Caki2 (cell line): Measurements from ENCODE around the gene GREB1. TPM values are rescaled to one million over a fixed set of nuclear protein-coding genes. Genes with fewer than 3 reads are reported as not detected.
A peak's percentile ranks its signal among the peaks of the same experiment; 100 is the strongest.

Experiments used
- DNase-seq: peaks from one replicate; pipeline ENCODE4 v3.0.0-alpha.2; 2015; ENCODE audit warnings: low read depth
- in situ Hi-C: cut with HindIII; loops from 2 replicates; pipeline ENCODE4 v1.10.0; 2016; ENCODE audit warnings: low sequenced_read_pairs, low pct_unique_long_range_greater_than_20kb, mixed read lengths
- total RNA-seq: library from RNA; depleted of rRNA; stranded (reverse); fragments of >200 nt; shearing (Covaris generic); gene quantifications from 2 replicates; pipeline ENCODE4 v1.2.3, GENCODE V29; 2014; ENCODE audit warnings: low replicate concordance

GREB1 gene
- total RNA-seq, 1 experiment from 2014 or later: 0.91 TPM

GRCh38 chr2:11573418-11574175, 39.8 kb downstream of the GREB1 start:
- no peak for DNase-seq
- in situ Hi-C loops: no loop called here

GRCh38 chr2:11574176-11575046, 40.6 kb downstream of the GREB1 start:
- in situ Hi-C loops: no loop called here
- DNase-seq: no peak

- in situ Hi-C loops: no loop called here
- DNase-seq: no peak
Observed at GRCh38 chr2:11576398-11576797, 42.6 kb downstream of the GREB1 start.

- no peak for DNase-seq
- in situ Hi-C loops: no loop called here
Observed at GRCh38 chr2:11577101-11577883, 43.4 kb downstream of the GREB1 start.

- no peak for DNase-seq
- in situ Hi-C loops: no loop called here
Observed at GRCh38 chr2:11578081-11578948, 44.5 kb downstream of the GREB1 start.

- in situ Hi-C loops: no loop called here
Observed at GRCh38 chr2:11578986-11579774, 45.3 kb downstream of the GREB1 start.

GRCh38 chr2:11579867-11580659, 46.2 kb downstream of the GREB1 start:
- no peak for DNase-seq
- in situ Hi-C loops: no loop called here

More at GRCh38 chr2:11578986-11579774, 45.3 kb downstream of the GREB1 start:
- DNase-seq: no peak

- in situ Hi-C loops: no loop called here
- no peak for DNase-seq
Observed at GRCh38 chr2:11580697-11581096, 46.9 kb downstream of the GREB1 start.

GRCh38 chr2:11581124-11581796, 47.4 kb downstream of the GREB1 start:
- in situ Hi-C loops: no loop called here
- no peak for DNase-seq

- in situ Hi-C loops: no loop called here
- no peak for DNase-seq
Observed at GRCh38 chr2:11581797-11582611, 48.2 kb downstream of the GREB1 start.

- in situ Hi-C loops: no loop called here
Observed at GRCh38 chr2:11582612-11582861, 48.7 kb downstream of the GREB1 start.

GRCh38 chr2:11582862-11583752, 49.3 kb downstream of the GREB1 start:
- in situ Hi-C loops: no loop called here
- no peak for DNase-seq

More at GRCh38 chr2:11582612-11582861, 48.7 kb downstream of the GREB1 start:
- DNase-seq: no peak

GRCh38 chr2:11583840-11584524, 50.1 kb downstream of the GREB1 start:
- DNase-seq: peak; percentile 85
- in situ Hi-C loops: no loop called here

GRCh38 chr2:11584525-11585056, 50.7 kb downstream of the GREB1 start:
- in situ Hi-C loops: no loop called here

More at GRCh38 chr2:11584525-11585056, 50.7 kb downstream of the GREB1 start:
- no peak for DNase-seq
